ENCODE data around the gene MOV10L1.

DNA sequence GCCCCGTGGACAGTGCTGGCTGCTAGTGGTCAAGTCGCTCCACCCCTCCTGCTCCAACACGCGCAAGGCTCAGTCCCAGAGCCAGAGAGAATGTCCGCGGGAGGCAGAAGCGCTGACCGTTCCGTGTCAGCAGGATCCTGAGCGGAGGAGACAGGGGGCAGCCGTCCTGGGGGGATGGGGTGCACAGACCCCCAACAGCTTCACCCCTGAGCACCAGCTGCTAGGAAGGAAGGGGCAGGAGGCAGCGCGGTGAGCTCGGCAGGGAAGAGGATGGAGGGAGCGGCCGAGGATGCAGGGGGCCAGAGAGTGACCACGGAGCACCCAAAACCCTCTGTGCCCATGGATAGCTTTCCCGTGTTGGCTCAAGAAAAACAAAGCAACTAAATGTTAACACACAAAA is 25.4 kb upstream of the MOV10L1 start:
- TF ChIP-seq, protein P1, sequence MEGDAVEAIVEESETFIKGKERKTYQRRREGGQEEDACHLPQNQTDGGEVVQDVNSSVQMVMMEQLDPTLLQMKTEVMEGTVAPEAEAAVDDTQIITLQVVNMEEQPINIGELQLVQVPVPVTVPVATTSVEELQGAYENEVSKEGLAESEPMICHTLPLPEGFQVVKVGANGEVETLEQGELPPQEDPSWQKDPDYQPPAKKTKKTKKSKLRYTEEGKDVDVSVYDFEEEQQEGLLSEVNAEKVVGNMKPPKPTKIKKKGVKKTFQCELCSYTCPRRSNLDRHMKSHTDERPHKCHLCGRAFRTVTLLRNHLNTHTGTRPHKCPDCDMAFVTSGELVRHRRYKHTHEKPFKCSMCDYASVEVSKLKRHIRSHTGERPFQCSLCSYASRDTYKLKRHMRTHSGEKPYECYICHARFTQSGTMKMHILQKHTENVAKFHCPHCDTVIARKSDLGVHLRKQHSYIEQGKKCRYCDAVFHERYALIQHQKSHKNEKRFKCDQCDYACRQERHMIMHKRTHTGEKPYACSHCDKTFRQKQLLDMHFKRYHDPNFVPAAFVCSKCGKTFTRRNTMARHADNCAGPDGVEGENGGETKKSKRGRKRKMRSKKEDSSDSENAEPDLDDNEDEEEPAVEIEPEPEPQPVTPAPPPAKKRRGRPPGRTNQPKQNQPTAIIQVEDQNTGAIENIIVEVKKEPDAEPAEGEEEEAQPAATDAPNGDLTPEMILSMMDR (IDR thresholded peaks at IDR 0.05 in 8 of 11, conservative IDR thresholded peaks at IDR 0.05 in 3 of 11), result no peak
- TF ChIP-seq POLR2A (IDR thresholded peaks at IDR 0.05) (no peak), POLR2AphosphoS5 (IDR thresholded peaks at IDR 0.05) (no peak)

All from spleen (tissue), 7 donors.